Esophagus muscularis mucosa (tissue), 4 donors: ENCODE results near the gene LRRC10B. TPM values are rescaled to one million over a fixed set of nuclear protein-coding genes. Genes with fewer than 3 reads are reported as not detected.

Experiments
- DNase-seq: peaks from one replicate; pipeline ENCODE4 v3.0.0-alpha.2; 2017; ENCODE audit errors: extremely low spot score
- H3K27ac ChIP-seq, 4 donors: fragments of 200-600 bp; sonication (generic); replicated peaks in 1 of 4; 1 replicate in 3 of 4; 2 replicates in 1 of 4; pipeline ENCODE4 v1.5.1; 2016 to 2019; ENCODE audit warnings: mild to moderate bottlenecking in 1 of 4
- H3K27me3 ChIP-seq, 4 donors: fragments of 200-600 bp; sonication (generic); one replicate each; pipeline versions ENCODE4 v1.5.1 to v1.6.0; 2016 to 2019
- H3K36me3 ChIP-seq, 4 donors: fragments of 200-600 bp; sonication (generic); one replicate each; pipeline ENCODE4 v1.5.1; 2016 to 2019
- H3K4me1 ChIP-seq, 4 donors: fragments of 200-600 bp; sonication (generic); one replicate each; pipeline ENCODE4 v1.5.1; 2016 to 2019
- H3K4me3 ChIP-seq, 4 donors: fragments of 200-600 bp; sonication (generic); 1 replicate in 2 of 4; 2 replicates in 2 of 4; pipeline ENCODE4 v1.5.1; 2016 to 2019; ENCODE audit warnings: mild to moderate bottlenecking in 4 of 4, moderate library complexity in 1 of 4
- H3K9me3 ChIP-seq, 4 donors: fragments of 200-600 bp; sonication (generic); 1 replicate in 3 of 4; 2 replicates in 1 of 4; pipeline ENCODE4 v1.5.1; 2016 to 2019
- CTCF ChIP-seq, 3 experiments: fragments of 200-600 bp in 2 of 3; fragments of 450-650 bp in 1 of 3; sonication (generic) in 2 of 3; IDR thresholded peaks; one replicate each; pipeline ENCODE4 v1.5.1; 2017 to 2019; ENCODE audit warnings: antibody characterized with exemption in 3 of 3, mild to moderate bottlenecking in 2 of 3, moderate library complexity in 1 of 3
- EP300 ChIP-seq: sonication (generic); formaldehyde crosslinking; IDR thresholded peaks from one replicate; pipeline ENCODE4 v1.6.1; 2017; ENCODE audit warnings: antibody characterized with exemption
- POLR2A ChIP-seq: fragments of 450-650 bp; IDR thresholded peaks from one replicate; pipeline ENCODE4 v1.6.1; 2017; ENCODE audit warnings: antibody characterized with exemption, moderate library complexity, mild to moderate bottlenecking, low read depth
- POLR2AphosphoS5 ChIP-seq, 2 donors: sonication (generic); formaldehyde crosslinking; IDR thresholded peaks; one replicate each; pipeline ENCODE4 v1.6.1; 2017; ENCODE audit warnings: antibody characterized with exemption in 2 of 2
- WGBS: methylation state at CpG from one replicate; pipeline ENCODE4 v1.1.5; 2018; 5-methylcytosine and 5-hydroxymethylcytosine counted together
- intact Hi-C: fragments of 100-400 bp; cut with DNase I; formaldehyde crosslinking; loops from one replicate; pipeline ENCODE4 v1.15.1; 2023
- total RNA-seq, 4 donors: library from RNA; depleted of rRNA; stranded (reverse); fragments of >200 nt; gene quantifications; one replicate each; pipeline versions ENCODE4 v1.1.0 to v1.2.1, GENCODE V29; 2016

LRRC10B gene
- total RNA-seq, 4 donors from 2014 or later: 1.3 to 2.2 (median 2.0) TPM; not detected in 1

- peaks cover 4 to 75% (median 33%) of the 10 kb centered on the region in 4 donors for H3K27me3 ChIP-seq
- TF ChIP-seq POLR2A (no peak), EP300 (no peak), CTCF (IDR thresholded peaks at IDR 0.05) (no peak), POLR2AphosphoS5 (IDR thresholded peaks at IDR 0.05) (no peak)
- 74% methylated on average over 9 of the region's 14 CpGs for WGBS
- no peak for DNase-seq
- no peaks in the 10 kb centered on the region for H3K9me3 ChIP-seq
- intact Hi-C loops: no loop called here
- H3K4me3 ChIP-seq: no peak overlapping the region
- H3K4me1 ChIP-seq: peaks cover 14 to 26% (median 24%) of the 10 kb centered on the region in 4 donors
- no peak overlapping the region for H3K27ac ChIP-seq
- H3K36me3 ChIP-seq: no peaks in the 10 kb centered on the region
These were observed 1.4 kb upstream of the LRRC10B start for GRCh38 chr11:61507012-61507768.

- DNase-seq: no peak
- Histone ChIP-seq H3K27me3 (peaks cover 4 to 88% (median 38%) of the 10 kb centered on the region in 4 donors), H3K9me3 (no peaks in the 10 kb centered on the region), H3K36me3 (no peaks in the 10 kb centered on the region), H3K27ac (peak overlapping the region; percentile 13 to 56 (median 24)), H3K4me3 (peak overlapping the region; percentile 39 to 42 (median 40)), H3K4me1 (peaks cover 14 to 26% (median 24%) of the 10 kb centered on the region in 4 donors)
- TF ChIP-seq POLR2AphosphoS5 (IDR thresholded peaks at IDR 0.05) (peak in 1 of 2 donors; percentile 26), CTCF (IDR thresholded peaks at IDR 0.05) (peak; percentile 31 to 60 (median 32)), EP300 (no peak), POLR2A (no peak)
- 11% methylated on average over 7 of the region's 117 CpGs for WGBS
- intact Hi-C loops: no loop called here
These were observed 787 bp downstream of the LRRC10B start for GRCh38 chr11:61509043-61510029.

DNA sequence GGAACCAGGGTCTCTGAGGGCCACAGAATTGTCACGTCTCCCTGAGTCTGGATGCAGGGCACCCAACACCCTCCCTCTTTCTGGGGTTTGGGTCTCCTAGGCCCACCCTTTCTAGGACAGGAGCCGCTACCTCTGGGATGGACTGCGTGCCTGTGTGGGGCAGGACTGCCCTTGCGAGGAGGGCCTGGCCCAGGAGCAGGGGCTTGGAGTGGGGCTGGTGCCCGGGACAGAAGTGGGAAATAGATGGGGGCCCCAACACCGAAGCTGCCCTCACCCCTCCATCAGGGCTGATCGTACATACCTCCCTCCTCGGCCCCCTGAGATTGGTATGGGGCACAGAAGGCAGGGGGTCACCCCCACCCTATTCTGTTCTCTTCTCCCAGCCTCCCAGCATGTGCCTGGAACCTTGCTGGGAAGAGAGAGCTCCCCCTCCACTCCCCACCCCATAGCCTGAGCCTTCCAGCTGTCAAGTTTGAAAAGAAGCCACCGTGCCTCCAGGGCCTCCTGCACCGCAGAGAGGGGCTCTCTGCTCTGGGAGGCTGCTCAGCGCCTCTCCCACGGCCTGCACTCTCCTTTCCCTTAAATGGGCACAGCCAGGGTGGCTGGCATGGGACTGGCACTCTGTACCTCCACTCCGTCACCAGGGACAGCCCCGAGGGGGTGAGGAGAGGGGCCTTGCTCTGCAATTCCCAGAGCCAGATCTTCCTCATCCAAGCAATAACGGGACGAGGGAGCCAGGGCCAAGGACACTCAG is 1.8 kb downstream of the LRRC10B start:
- DNase-seq: no peak
- H3K9me3 ChIP-seq: no peaks in the 10 kb centered on the region
- intact Hi-C loops: no loop called here
- peak overlapping the region in 3 of 4 donors; percentile 15 to 56 (median 33) for H3K27ac ChIP-seq
- no peaks in the 10 kb centered on the region for H3K36me3 ChIP-seq
- H3K27me3 ChIP-seq: peaks cover 4 to 81% (median 38%) of the 10 kb centered on the region in 4 donors
- TF ChIP-seq POLR2AphosphoS5 (IDR thresholded peaks at IDR 0.05) (peak in 1 of 2 donors; percentile 49), POLR2A (no peak), EP300 (no peak), CTCF (IDR thresholded peaks at IDR 0.05) (no peak)
- WGBS: 64% methylated on average over 9 of the region's 16 CpGs
- H3K4me3 ChIP-seq: no peak overlapping the region
- H3K4me1 ChIP-seq: peaks cover 14 to 26% (median 24%) of the 10 kb centered on the region in 4 donors

GRCh38 chr11:61510974-61511373 is 2.4 kb downstream of the LRRC10B start:
- TF ChIP-seq POLR2AphosphoS5 (IDR thresholded peaks at IDR 0.05) (no peak), CTCF (IDR thresholded peaks at IDR 0.05) (no peak), EP300 (no peak), POLR2A (no peak)
- Histone ChIP-seq H3K36me3 (no peaks in the 10 kb centered on the region), H3K4me1 (peaks cover 14 to 26% (median 24%) of the 10 kb centered on the region in 4 donors), H3K4me3 (no peak overlapping the region), H3K27me3 (peaks cover 4 to 75% (median 38%) of the 10 kb centered on the region in 4 donors), H3K27ac (peak overlapping the region in 2 of 4 donors; percentile 33 to 56), H3K9me3 (no peaks in the 10 kb centered on the region)
- intact Hi-C loops: no loop called here
- 76% methylated on average over 14 of the region's 14 CpGs for WGBS
- DNase-seq: no peak
